PFSK-1 (cell line): ENCODE results near the gene SLC38A2.

ENCODE experiments used
- FOXP2 ChIP-seq: optimal IDR thresholded peaks from 2 replicates; pipeline ENCODE3; 2011; ENCODE audit warnings: borderline replicate concordance, control low read depth, inconsistent platforms; ENCODE audit not compliant: insufficient read depth; ENCODE audit errors: extremely low read length, extremely low read depth
- POLR2AphosphoS5 ChIP-seq: IDR thresholded peaks from 2 replicates; pipeline ENCODE4 v1.6.1; 2012; ENCODE audit warnings: low read depth, mild to moderate bottlenecking, control low read depth, low read length, moderate library complexity
- REST ChIP-seq, 2 experiments: IDR thresholded peaks; 2 replicates each; pipeline versions ENCODE4 v1.6.1 to v1.8.0; 2011 to 2012; ENCODE audit warnings: low read depth in 2 of 2, low read length in 2 of 2, control low read depth in 1 of 2, inconsistent platforms in 1 of 2, mild to moderate bottlenecking in 1 of 2, moderate library complexity in 1 of 2; ENCODE audit not compliant: insufficient read depth in 1 of 2
- SIN3A ChIP-seq: IDR thresholded peaks from 2 replicates; pipeline ENCODE4 v1.6.1; 2012; ENCODE audit warnings: mild to moderate bottlenecking, low read length, moderate library complexity, borderline replicate concordance; ENCODE audit not compliant: insufficient read depth
- TAF1 ChIP-seq: IDR thresholded peaks from 2 replicates; pipeline ENCODE4 v1.6.1; 2012; ENCODE audit warnings: low read length, control low read depth, borderline replicate concordance; ENCODE audit not compliant: insufficient read depth

SLC38A2 gene

GRCh38 chr12:46396826-46397225, 24.3 kb upstream of the SLC38A2 start:
- TF ChIP-seq REST (IDR thresholded peaks at IDR 0.05; ENCODE audit: insufficient read depth in 1 of 2, low read depth in 2 of 2, low read length in 2 of 2), result no peak
- TF ChIP-seq TAF1, result no peak
- TF ChIP-seq FOXP2, result no peak
- TF ChIP-seq POLR2AphosphoS5, result no peak
- TF ChIP-seq SIN3A, result no peak

DNA sequence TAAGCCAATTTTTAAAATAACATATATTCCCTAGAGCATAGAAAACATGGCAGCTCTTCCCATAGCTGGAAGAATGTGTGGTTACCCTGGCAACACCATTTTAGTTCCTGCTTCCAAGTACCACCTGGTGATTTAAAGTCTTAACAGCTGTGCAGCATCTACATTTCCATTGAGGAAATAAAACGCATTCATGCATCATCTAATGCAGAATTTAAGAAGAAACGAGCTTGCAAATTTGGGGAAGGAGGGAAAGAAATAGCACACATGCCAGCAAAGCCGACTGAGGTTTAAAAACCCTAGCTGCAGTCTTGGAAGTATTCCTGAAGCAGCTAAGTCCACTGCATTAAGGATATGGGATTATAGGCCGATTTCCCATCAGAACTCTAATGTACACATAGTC, 22.8 kb upstream of the SLC38A2 start:
- TF ChIP-seq REST (IDR thresholded peaks at IDR 0.05; ENCODE audit: insufficient read depth in 1 of 2, low read depth in 2 of 2, low read length in 2 of 2) (no peak), SIN3A (no peak), FOXP2 (no peak), TAF1 (no peak), POLR2AphosphoS5 (no peak)

DNA sequence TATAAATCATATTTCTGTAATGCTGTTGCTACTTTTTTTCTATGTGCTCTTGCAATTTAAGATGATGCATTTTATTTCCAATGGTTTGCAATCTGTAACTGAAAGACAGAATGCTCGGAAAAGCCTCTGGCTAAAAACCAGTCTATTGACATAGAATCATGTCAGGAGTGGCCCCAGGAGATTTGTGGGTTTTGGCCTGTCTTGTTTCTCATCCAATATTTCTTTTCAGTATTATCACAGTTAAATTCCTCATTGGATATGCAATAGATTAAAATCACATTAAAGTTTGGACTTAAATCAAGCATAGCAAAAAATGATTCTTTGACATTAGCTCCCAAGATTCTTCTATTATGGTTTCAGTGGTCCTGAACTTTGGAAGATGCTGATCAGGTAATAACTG, 19.1 kb upstream of the SLC38A2 start:
- no peak for TF ChIP-seq REST (IDR thresholded peaks at IDR 0.05; ENCODE audit: insufficient read depth in 1 of 2, low read depth in 2 of 2, low read length in 2 of 2)
- no peak for TF ChIP-seq TAF1
- TF ChIP-seq FOXP2, result no peak
- no peak for TF ChIP-seq SIN3A

DNA sequence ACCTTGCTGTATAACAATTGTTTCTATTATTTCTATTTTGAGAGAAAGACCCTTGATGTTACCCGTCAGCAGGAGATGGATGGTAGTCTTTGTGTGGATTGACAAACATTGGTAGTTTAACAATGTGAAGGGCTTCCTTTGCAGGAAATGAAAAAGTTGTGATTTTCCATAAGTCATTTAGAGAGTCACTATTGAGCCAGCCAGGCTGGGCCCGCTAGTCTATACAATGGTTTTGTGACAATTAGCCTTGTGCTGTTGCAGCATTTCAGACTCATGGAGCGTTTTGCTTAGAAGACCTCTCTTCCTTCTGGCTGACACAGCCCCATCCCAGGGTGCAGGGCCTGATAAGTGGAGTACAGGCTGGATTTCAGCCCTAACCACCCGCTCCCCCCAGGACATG, 18.3 kb upstream of the SLC38A2 start:
- TF ChIP-seq POLR2AphosphoS5 (no peak), FOXP2 (no peak), TAF1 (no peak), REST (IDR thresholded peaks at IDR 0.05; ENCODE audit: insufficient read depth in 1 of 2, low read depth in 2 of 2, low read length in 2 of 2) (no peak), SIN3A (no peak)

DNA sequence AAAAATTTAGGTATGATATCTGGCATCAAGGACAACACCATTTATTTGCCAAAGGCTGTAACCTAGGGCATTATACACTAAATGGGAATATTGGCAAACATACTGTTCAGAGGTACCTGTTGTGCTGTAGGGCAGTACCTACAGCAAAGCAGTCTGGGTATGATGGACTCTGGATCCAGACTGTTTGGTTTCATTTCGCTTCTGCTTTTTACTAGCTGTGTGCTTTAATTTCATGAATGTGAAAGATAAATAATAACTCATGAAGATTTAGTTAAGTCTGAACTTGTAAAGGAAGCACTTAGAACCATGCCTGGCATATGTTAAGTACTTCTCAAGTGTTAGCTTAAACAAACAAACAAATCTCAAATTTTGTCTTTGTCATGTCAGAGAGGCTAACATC, 17.7 kb upstream of the SLC38A2 start:
- TF ChIP-seq TAF1 (no peak), SIN3A (no peak), FOXP2 (no peak), POLR2AphosphoS5 (no peak)
